22Rv1 (cell line): ENCODE measurements around the gene STK25.

Experiments used
- H3K27ac ChIP-seq: fragments of 450-650 bp; 2 replicates; pipeline ENCODE4 v1.5.1; 2017
- ZFX ChIP-seq: fragments of 450-650 bp; IDR thresholded peaks from 2 replicates; pipeline ENCODE4 v1.6.1; 2017; ENCODE audit warnings: antibody characterized with exemption, borderline replicate concordance
- TF ChIP-seq, protein P1 (sequence below): fragments of 450-650 bp; IDR thresholded peaks from 2 replicates; pipeline ENCODE4 v1.5.1; 2017; ENCODE audit warnings: mild to moderate bottlenecking

The STK25 gene

DNA sequence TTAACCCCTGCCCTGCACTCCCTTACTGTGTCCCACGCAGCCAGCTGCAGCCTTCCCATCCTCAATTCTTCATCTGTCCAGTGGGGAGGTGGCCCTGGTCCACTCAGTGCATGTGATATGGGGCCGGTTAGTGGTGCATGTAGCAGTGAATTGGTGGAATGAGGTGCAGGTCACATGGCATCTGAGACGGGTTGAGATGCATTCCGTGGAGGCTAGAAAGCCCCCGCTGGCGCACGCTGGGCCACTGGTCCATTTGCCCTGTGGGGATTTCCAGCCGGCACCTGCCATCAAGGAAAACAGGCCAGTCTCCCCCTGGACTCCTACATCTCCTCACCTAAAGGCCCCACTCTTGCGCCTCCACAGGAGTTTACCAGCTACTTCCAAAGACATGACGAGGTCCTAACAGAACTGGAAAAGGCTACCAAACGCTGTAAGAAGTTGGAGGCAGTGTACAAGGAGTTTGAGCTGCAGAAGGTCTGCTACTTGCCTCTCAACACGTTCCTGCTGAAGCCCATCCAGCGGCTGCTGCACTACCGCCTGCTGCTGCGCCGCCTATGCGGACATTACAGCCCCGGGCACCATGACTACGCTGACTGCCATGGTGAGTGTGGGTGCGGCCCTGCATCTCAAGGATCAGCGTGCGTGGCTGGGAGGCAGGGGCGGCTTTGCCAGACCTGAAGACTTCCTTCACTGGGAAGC lies 40.5 kb downstream of the STK25 start:
- TF ChIP-seq, protein P1, sequence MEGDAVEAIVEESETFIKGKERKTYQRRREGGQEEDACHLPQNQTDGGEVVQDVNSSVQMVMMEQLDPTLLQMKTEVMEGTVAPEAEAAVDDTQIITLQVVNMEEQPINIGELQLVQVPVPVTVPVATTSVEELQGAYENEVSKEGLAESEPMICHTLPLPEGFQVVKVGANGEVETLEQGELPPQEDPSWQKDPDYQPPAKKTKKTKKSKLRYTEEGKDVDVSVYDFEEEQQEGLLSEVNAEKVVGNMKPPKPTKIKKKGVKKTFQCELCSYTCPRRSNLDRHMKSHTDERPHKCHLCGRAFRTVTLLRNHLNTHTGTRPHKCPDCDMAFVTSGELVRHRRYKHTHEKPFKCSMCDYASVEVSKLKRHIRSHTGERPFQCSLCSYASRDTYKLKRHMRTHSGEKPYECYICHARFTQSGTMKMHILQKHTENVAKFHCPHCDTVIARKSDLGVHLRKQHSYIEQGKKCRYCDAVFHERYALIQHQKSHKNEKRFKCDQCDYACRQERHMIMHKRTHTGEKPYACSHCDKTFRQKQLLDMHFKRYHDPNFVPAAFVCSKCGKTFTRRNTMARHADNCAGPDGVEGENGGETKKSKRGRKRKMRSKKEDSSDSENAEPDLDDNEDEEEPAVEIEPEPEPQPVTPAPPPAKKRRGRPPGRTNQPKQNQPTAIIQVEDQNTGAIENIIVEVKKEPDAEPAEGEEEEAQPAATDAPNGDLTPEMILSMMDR = no peak
- no peak for TF ChIP-seq ZFX
- H3K27ac ChIP-seq = no peak overlapping the region

DNA sequence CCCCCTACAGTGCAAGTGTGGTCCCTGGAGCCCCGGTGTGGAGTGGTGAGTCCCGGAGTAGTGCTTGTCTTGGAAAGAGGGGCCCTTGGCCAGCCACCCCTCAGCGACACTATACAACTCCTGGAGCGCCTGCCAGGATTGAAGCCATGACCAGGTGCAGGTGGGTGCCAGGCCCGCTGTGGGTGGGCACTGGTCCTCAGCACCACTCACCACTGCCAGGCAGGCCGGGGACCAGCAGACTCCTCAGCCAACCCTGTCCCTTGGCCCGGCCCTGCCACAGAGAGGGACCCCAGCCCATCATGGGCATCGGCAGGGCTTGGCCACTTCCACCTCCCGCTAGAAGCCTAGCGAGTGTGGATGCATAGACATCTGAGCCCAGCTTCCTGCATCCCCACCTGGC lies 42.2 kb downstream of the STK25 start:
- H3K27ac ChIP-seq = no peak overlapping the region
- TF ChIP-seq ZFX = no peak
- TF ChIP-seq, protein P1 = no peak

DNA sequence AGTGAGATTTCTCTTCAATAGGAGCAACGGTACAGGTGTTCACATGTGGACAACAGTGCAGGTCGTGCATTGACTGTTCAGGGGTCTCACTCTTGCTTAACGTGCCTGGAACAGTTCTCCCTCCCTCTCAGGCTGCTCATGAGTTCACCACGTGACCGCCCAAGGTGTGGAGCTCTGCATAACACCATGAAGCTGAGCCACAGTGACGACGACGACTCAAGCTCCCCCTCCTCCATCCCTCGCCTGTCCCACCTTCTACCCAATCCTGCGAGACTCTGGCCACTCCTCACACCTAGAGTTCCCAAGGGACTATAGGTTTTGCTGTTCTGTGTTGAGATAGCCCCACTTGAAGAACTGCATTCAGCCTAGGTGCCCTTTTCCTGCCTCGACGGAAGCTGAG lies 42.8 kb downstream of the STK25 start:
- H3K27ac ChIP-seq = no peak overlapping the region
- TF ChIP-seq ZFX = no peak
- TF ChIP-seq, protein P1 = no peak

DNA sequence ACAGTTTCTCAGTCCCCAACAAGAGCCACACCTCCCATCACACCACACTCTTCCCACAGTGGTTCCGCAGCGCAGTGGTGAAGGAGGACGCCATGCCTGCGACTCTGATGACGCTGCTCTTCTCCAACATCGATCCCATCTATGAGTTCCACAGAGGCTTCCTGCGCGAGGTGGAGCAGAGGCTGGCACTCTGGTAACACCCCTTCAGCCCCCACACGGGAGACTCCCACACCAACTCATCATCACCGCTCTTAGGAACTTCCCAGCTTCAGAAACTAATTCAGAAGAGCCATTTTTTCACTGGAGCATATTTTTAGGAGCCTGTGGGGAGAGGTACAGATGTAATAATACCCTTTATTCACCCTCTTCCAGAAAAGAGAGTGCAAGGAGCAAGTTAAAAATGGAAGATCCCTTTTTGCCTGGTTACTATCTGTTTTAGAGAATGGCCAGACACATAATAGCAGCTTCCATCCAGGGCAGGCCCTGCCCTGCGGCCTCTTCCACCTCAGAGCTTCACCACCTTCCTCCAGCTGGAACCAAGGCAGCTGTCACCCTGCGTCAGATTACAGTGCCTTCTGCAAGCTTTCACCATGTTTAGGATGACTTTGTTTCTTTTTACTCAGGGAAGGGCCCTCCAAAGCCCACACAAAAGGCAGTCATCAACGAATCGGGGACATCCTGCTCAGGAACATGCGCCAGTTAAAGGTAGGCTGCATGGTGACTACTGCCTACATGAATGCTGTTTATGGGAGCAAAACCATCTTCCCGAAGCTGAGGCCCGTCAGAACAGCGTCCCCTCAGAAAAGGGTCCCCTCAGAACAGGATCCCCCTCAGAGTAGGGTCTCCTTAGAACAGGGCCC lies 44.9 kb downstream of the STK25 start:
- H3K27ac ChIP-seq = peak overlapping the region; percentile 15; the same call in 1 of the 2 replicates
- TF ChIP-seq ZFX = no peak
- TF ChIP-seq, protein P1 = no peak

DNA sequence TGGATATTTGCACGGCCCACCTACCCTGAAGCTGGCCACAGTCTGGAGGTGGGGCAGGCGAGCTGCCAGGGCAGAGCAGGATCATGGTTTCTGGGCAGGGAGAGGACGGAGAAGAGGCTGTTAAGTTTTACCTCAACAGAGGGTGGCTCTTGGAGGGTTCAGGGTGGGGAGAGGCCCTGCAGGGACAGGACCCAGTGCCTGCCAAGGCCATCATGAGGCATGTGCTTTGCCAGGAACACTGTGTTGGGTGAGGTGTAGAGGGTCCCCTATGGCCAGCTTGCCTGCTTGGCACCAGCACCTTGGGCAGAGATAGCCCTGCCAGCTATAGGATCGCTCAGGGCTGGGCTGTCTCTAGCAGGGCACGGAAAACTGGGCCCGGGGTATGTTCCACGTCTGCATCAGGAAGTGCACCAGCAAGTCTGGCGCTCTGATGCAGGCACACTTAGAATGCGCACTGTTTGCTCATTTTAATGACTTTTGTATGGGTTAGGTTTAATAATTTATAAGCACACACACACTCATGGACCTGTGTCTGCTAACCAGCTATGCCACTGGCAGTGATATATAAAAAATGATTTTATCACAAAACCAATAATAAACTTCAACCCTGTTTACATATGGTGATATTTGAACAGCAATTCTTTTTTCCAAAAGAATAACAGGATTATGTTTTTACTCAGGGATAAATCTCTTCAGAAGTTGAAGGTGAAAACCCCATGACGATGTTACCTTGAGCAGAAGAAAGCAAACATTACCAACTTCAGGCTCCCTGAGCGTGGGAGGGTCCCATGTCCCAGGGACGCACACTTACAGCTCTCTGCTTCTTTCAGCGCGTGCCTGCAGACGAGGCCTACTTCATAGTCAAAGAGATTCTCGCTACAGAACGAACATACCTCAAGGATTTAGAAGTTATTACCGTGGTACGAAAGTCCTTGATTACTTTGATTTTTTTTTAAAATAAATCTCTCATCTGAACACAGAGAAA lies 46.4 kb downstream of the STK25 start:
- TF ChIP-seq, protein P1 = no peak
- TF ChIP-seq ZFX = no peak
- H3K27ac ChIP-seq = peak overlapping the region; percentile 64

DNA sequence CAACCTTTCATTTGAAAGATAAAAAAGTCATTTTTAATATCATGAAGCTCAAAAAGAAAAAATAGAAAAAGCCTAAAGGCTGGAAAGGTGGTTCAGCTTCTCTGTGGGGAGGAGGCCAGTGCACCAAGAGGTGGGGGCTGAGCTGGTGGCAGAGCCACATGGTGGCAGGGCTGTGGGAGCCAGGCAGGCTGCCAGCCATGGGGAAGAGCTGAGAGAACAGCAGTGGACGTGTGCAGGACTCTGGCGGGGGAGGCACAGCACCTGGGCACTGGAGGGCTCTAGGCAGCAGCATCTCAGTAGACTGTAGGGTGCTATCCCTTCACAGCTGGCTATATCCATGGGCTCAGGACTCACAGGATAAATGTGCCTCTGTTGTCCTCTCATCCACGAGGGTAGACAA lies 47.8 kb downstream of the STK25 start:
- H3K27ac ChIP-seq = no peak overlapping the region
- TF ChIP-seq, protein P1 = no peak
- no peak for TF ChIP-seq ZFX
